K562 (cell line): ENCODE results near the gene PPP6R1. TPM values are rescaled to one million over a fixed set of nuclear protein-coding genes. Genes with fewer than 3 reads are reported as not detected.

Experiments used
- CC2D1A ChIP-seq: fragments of 450-650 bp; IDR thresholded peaks from 2 replicates; pipeline ENCODE4 v1.6.1; 2017; ENCODE audit warnings: mild to moderate bottlenecking
- CEBPB ChIP-seq: fragments of 450-650 bp; IDR thresholded peaks from 2 replicates; pipeline ENCODE4 v1.6.1; 2016; ENCODE audit warnings: missing genetic modification characterization, missing compliant biosample characterization
- E4F1 ChIP-seq: fragments of 250-450 bp; sonication (Bioruptor Pico); IDR thresholded peaks from 2 replicates; pipeline ENCODE4 v1.5.0; 2021; ENCODE audit warnings: mild to moderate bottlenecking, borderline replicate concordance
- EP400 ChIP-seq: fragments of 450-650 bp; IDR thresholded peaks from 2 replicates; pipeline ENCODE4 v1.6.1; 2017; ENCODE audit warnings: antibody characterized with exemption, mild to moderate bottlenecking, moderate library complexity
- ESRRB ChIP-seq: fragments of 250-450 bp; sonication (Bioruptor Pico); IDR thresholded peaks from 2 replicates; pipeline ENCODE4 v1.5.0; 2020; ENCODE audit warnings: mild to moderate bottlenecking, moderate library complexity, borderline replicate concordance
- HMGXB4 ChIP-seq: sonication (generic); formaldehyde crosslinking; IDR thresholded peaks from 2 replicates; pipeline ENCODE4 v1.8.1; 2023; ENCODE audit warnings: mild to moderate bottlenecking, missing genetic modification reagents
- L3MBTL2 ChIP-seq: fragments of 450-650 bp; IDR thresholded peaks from 2 replicates; pipeline ENCODE4 v1.6.1; 2016; ENCODE audit warnings: mild to moderate bottlenecking, moderate library complexity
- MAFG ChIP-seq: fragments of 450-650 bp; conservative IDR thresholded peaks from 2 replicates; pipeline ENCODE4 v1.6.1; 2016; ENCODE audit warnings: missing genetic modification characterization, missing compliant biosample characterization
- MYNN ChIP-seq, 2 experiments: sonication (generic); formaldehyde crosslinking in 1 of 2; IDR thresholded peaks; 2 replicates each; pipeline versions ENCODE4 v1.5.0 to v1.6.1; 2016 to 2020; ENCODE audit warnings: antibody characterized with exemption in 1 of 2, missing genetic modification reagents in 1 of 2
- NFRKB ChIP-seq: fragments of 450-650 bp; IDR thresholded peaks from 2 replicates; pipeline ENCODE4 v1.6.1; 2016; ENCODE audit warnings: low read depth
- POLR2AphosphoS2 ChIP-seq: IDR thresholded peaks from 2 replicates; pipeline ENCODE4 v1.6.1; 2012; ENCODE audit warnings: low read length, improper control_type of control experiment
- PPARD ChIP-seq: fragments of 250-450 bp; sonication (Bioruptor Pico); IDR thresholded peaks from 2 replicates; pipeline ENCODE4 v1.8.0; 2022; ENCODE audit warnings: inconsistent platforms, mild to moderate bottlenecking, moderate library complexity
- SAFB ChIP-seq: fragments of 200-400 bp; formaldehyde crosslinking; IDR thresholded peaks from 2 replicates; pipeline ENCODE4 v1.6.1; 2017; ENCODE audit warnings: low read depth, low read length, borderline replicate concordance
- SAFB2 ChIP-seq: fragments of 200-400 bp; formaldehyde crosslinking; IDR thresholded peaks from 2 replicates; pipeline ENCODE4 v1.6.1; 2018; ENCODE audit warnings: borderline replicate concordance, low read length, low read depth, moderate library complexity; ENCODE audit not compliant: severe bottlenecking
- SMC3 ChIP-seq: conservative IDR thresholded peaks from 2 replicates; pipeline ENCODE4 v1.6.1; 2011; ENCODE audit warnings: low read depth, low read length, improper control_type of control experiment; ENCODE audit not compliant: insufficient read depth
- SNRNP70 ChIP-seq: fragments of 200-400 bp; formaldehyde crosslinking; optimal IDR thresholded peaks from 2 replicates; pipeline ENCODE3; 2017; ENCODE audit warnings: low read depth, low read length
- ZNF121 ChIP-seq: sonication (generic); formaldehyde crosslinking; conservative IDR thresholded peaks from 2 replicates; pipeline ENCODE4 v1.8.0; 2022; ENCODE audit warnings: missing genetic modification reagents
- ZNF134 ChIP-seq: fragments of 250-450 bp; sonication (Bioruptor Pico); conservative IDR thresholded peaks from 2 replicates; pipeline ENCODE4 v1.4.0; 2020
- ZNF280B ChIP-seq: fragments of 250-450 bp; sonication (Bioruptor Pico); IDR thresholded peaks from 2 replicates; pipeline ENCODE4 v1.5.1; 2021; ENCODE audit warnings: mild to moderate bottlenecking
- ZNF282 ChIP-seq: sonication (generic); formaldehyde crosslinking; IDR thresholded peaks from 2 replicates; pipeline ENCODE4 v1.8.1; 2023; ENCODE audit warnings: missing genetic modification reagents
- ZNF586 ChIP-seq: fragments of 450-650 bp; formaldehyde crosslinking; conservative IDR thresholded peaks from 2 replicates; pipeline ENCODE4 v1.4.0; 2020; ENCODE audit warnings: mild to moderate bottlenecking, moderate library complexity
- polyA plus RNA-seq, 8 experiments: library from polyadenylated mRNA; depleted of rRNA in 4 of 8; stranded (reverse) in 5 of 8; unstranded in 3 of 8; fragments of >200 nt; fragmentation: Nextera tagmentation in 2 of 8; fragmentation: Illumina TruSeq in 1 of 8; extraction: Ambion mirVana in 2 of 8; extraction: Trizol in 1 of 8; gene quantifications; 2 replicates each; pipeline versions ENCODE4 v1.2.1 to v1.2.3, GENCODE V29; 2011 to 2014; ENCODE audit warnings: inconsistent platforms in 1 of 8, missing spikeins in 1 of 8
- total RNA-seq, 7 experiments: library from RNA; depleted of rRNA in 6 of 7; stranded (reverse); fragments of >200 nt in 6 of 7; fragmentation: Illumina TruSeq in 2 of 7; extraction: Trizol in 2 of 7; gene quantifications; 2 replicates each; pipeline versions ENCODE4 v1.2.1 to v1.2.3, GENCODE V29; 2011 to 2021; ENCODE audit warnings: low replicate concordance in 1 of 7

PPP6R1 gene
- total and polyA plus RNA-seq, 9 of the 15 experiments (the other 6 are each of a cell fraction or from before 2014, with no cell fraction given), result 0.48 to 135 (median 37.2) TPM

GRCh38 chr19:55270172-55270942 is 11.5 kb upstream of the PPP6R1 start (continued):
- TF ChIP-seq E4F1 (CRISPR knock-in tag) (no peak), SAFB (no peak), L3MBTL2 (peak; percentile 93), PPARD (CRISPR knock-in tag) (no peak), SMC3 (no peak), SNRNP70 (no peak), NFRKB (peak; percentile 44; the same call in 1 of the 2 replicates), POLR2AphosphoS2 (no peak), ZNF586 (CRISPR knock-in tag) (no peak), CC2D1A (no peak), EP400 (peak; percentile 78), ZNF282 (CRISPR knock-in tag) (no peak), ZNF121 (CRISPR knock-in tag) (no peak), MAFG (no peak), ZNF280B (CRISPR knock-in tag) (no peak), CEBPB (peak; percentile 87), ZNF134 (CRISPR knock-in tag) (no peak), HMGXB4 (CRISPR knock-in tag) (no peak), ESRRB (CRISPR knock-in tag) (no peak), MYNN (IDR thresholded peaks at IDR 0.05) (no peak), MYNN (CRISPR knock-in tag; IDR thresholded peaks at IDR 0.05) (no peak), SAFB2 (no peak)
